Glutamatergic neuron (in vitro differentiated cells): Measurements from ENCODE around the gene NR1H3. TPM values are rescaled to one million over a fixed set of nuclear protein-coding genes. Genes with fewer than 3 reads are reported as not detected.
"Not testable (repeated sequence)": the region's sequence is repeated elsewhere in the genome, so short reads cannot be mapped to it uniquely, and the experiment has no call there.

ENCODE experiments used
- DNase-seq: peaks from one replicate; pipeline ENCODE4 v3.0.0; 2022
- H3K27ac Mint-ChIP-seq: one replicate; pipeline ENCODE4 v1.8.0; 2020; ENCODE audit warnings: mild to moderate bottlenecking, mixed read lengths, inconsistent platforms; ENCODE audit not compliant: unreplicated experiment
- H3K27me3 Mint-ChIP-seq: one replicate; pipeline ENCODE4 v1.8.0; 2020; ENCODE audit warnings: mild to moderate bottlenecking, moderate library complexity, mixed read lengths, inconsistent platforms; ENCODE audit not compliant: unreplicated experiment
- H3K36me3 Mint-ChIP-seq: one replicate; pipeline ENCODE4 v1.8.0; 2020; ENCODE audit warnings: mild to moderate bottlenecking, mixed read lengths, inconsistent platforms; ENCODE audit not compliant: unreplicated experiment
- H3K4me1 Mint-ChIP-seq: one replicate; pipeline ENCODE4 v1.8.0; 2020; ENCODE audit warnings: mild to moderate bottlenecking, low read depth, mixed read lengths, inconsistent platforms; ENCODE audit not compliant: unreplicated experiment
- H3K4me3 Mint-ChIP-seq: one replicate; pipeline ENCODE4 v1.8.0; 2020; ENCODE audit warnings: mild to moderate bottlenecking, mixed read lengths, inconsistent platforms; ENCODE audit not compliant: unreplicated experiment
- H3K9me3 Mint-ChIP-seq: one replicate; pipeline ENCODE4 v1.8.0; 2020; ENCODE audit warnings: mild to moderate bottlenecking, moderate library complexity, mixed read lengths, inconsistent platforms; ENCODE audit not compliant: unreplicated experiment
- long read RNA-seq: library from polyadenylated mRNA; unstranded; transcript quantifications from one replicate; pipeline ENCODE4 v2.0.0, GENCODE V29; 2020; ENCODE audit not compliant: unreplicated experiment
- total RNA-seq: library from RNA; stranded (reverse); fragmentation: NEBNext Ultra II Directional; extraction: Animal tissue kit (Norgen Biotek cat#: 25700); gene quantifications from one replicate; pipeline ENCODE4 v1.2.1, GENCODE V29; 2021; ENCODE audit not compliant: unreplicated experiment
- TF ChIP-seq, protein P1 (sequence below): fragments of 200-600 bp; sonication (generic); IDR thresholded peaks from one replicate; pipeline ENCODE4 v1.5.0; 2021; ENCODE audit not compliant: partially characterized antibody, unreplicated experiment

The NR1H3 gene
- total RNA-seq, result 10.5 TPM
- long read RNA-seq, partial matches to known transcripts, result 0 of 3 reads
- long read RNA-seq, other reads (novel, unspliced or antisense), result 3 of 3 reads

- TF ChIP-seq, protein P1, sequence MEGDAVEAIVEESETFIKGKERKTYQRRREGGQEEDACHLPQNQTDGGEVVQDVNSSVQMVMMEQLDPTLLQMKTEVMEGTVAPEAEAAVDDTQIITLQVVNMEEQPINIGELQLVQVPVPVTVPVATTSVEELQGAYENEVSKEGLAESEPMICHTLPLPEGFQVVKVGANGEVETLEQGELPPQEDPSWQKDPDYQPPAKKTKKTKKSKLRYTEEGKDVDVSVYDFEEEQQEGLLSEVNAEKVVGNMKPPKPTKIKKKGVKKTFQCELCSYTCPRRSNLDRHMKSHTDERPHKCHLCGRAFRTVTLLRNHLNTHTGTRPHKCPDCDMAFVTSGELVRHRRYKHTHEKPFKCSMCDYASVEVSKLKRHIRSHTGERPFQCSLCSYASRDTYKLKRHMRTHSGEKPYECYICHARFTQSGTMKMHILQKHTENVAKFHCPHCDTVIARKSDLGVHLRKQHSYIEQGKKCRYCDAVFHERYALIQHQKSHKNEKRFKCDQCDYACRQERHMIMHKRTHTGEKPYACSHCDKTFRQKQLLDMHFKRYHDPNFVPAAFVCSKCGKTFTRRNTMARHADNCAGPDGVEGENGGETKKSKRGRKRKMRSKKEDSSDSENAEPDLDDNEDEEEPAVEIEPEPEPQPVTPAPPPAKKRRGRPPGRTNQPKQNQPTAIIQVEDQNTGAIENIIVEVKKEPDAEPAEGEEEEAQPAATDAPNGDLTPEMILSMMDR, result peak; percentile 55
- Mint-ChIP-seq H3K9me3 (peaks cover 4% of the 10 kb centered on the region), H3K27ac (no peak within 1 kb of the TSS), H3K4me1 (peaks cover 13% of the 10 kb centered on the region), H3K36me3 (no peaks in the 10 kb centered on the region), H3K4me3 (peak within 1 kb of the TSS; percentile 46), H3K27me3 (peaks cover 2% of the 10 kb centered on the region)
- peak; percentile 64 for DNase-seq
Measured at GRCh38 chr11:47257517-47258316, at the start of gene NR1H3. NR1H3 (plus strand) TSS chr11:47257996; CDS start chr11:47259217, 1,221 bp downstream.

DNA sequence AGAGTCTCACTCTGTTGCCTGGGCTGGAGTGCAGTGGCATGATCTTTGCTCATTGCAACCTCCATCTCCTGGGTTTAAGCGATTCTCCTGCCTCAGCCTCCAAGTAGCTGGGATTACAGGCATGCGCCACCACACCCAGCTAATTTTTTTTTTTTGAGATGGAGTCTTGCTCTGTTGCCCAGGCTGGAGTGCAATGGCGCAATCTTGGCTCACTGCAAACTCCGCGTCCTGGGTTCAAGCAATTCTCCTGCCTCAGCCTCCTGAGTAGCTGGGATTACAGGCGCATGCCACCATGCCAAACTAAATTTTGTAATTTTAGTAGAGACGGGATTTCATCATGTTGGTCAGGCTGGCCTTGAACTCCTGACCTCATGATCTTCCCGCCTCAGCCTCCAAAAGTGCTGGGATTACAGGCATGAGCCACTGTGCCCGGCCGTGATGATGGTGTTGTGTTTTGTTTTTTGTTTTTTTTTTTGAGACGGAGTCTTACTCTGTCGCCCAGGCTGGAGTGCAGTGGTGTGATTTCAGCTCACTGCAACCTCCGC, 49.7 kb upstream of the NR1H3 start:
- not testable (repeated sequence) for H3K4me1 Mint-ChIP-seq, H3K27me3 Mint-ChIP-seq, DNase-seq, H3K4me3 Mint-ChIP-seq, H3K9me3 Mint-ChIP-seq, H3K27ac Mint-ChIP-seq, H3K36me3 Mint-ChIP-seq

DNA sequence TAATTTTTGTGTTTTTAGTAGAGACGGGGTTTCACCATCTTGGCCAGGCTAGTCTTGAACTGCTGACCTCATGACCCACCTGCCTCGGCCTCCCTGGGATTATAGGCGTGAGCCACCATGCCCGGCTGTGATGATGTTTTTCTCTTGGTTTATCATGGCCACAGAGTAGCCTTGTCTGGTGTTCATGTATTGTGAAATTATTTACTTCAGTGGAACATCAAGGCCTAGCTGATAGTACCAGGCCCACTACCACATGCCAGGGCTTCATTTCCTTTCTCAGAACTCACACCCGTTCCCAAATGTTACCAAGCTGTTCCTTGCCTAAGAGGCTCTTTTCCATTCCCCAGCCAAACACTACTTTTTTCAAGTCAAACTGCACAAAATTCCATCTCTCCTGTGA, 49.2 kb upstream of the NR1H3 start:
- Mint-ChIP-seq H3K4me3 (no peak overlapping the region), H3K36me3 (no peaks in the 10 kb centered on the region), H3K27ac (no peak overlapping the region), H3K27me3 (no peaks in the 10 kb centered on the region), H3K4me1 (no peaks in the 10 kb centered on the region), H3K9me3 (no peaks in the 10 kb centered on the region)
- DNase-seq, result no peak
- TF ChIP-seq, protein P1, result no peak

DNA sequence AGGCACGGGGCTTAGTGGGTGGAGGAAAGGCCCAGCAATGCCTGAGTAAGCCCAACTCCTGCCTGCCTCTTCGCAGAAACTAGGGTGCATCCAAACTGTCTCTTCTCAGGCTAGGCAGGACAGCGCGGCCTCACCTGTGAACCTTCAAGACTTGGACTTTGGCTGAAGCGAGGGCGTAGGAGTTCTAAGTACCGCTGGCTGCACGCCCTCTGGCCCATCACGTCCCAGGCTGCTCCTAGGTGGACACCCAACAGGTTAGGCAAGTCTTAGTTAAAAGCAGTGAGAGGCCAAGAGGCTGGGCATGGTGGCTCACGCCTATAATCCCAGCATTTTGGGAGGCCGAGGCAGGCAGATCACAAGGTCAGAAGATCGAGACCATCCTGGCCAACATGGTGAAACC, 44.9 kb upstream of the NR1H3 start:
- no peak overlapping the region for H3K4me3 Mint-ChIP-seq
- no peak overlapping the region for H3K27ac Mint-ChIP-seq
- H3K9me3 Mint-ChIP-seq, result peaks cover 7% of the 10 kb centered on the region
- no peaks in the 10 kb centered on the region for H3K36me3 Mint-ChIP-seq
- TF ChIP-seq, protein P1, result no peak
- DNase-seq, result no peak
- H3K27me3 Mint-ChIP-seq, result peaks cover 2% of the 10 kb centered on the region
- no peaks in the 10 kb centered on the region for H3K4me1 Mint-ChIP-seq

DNA sequence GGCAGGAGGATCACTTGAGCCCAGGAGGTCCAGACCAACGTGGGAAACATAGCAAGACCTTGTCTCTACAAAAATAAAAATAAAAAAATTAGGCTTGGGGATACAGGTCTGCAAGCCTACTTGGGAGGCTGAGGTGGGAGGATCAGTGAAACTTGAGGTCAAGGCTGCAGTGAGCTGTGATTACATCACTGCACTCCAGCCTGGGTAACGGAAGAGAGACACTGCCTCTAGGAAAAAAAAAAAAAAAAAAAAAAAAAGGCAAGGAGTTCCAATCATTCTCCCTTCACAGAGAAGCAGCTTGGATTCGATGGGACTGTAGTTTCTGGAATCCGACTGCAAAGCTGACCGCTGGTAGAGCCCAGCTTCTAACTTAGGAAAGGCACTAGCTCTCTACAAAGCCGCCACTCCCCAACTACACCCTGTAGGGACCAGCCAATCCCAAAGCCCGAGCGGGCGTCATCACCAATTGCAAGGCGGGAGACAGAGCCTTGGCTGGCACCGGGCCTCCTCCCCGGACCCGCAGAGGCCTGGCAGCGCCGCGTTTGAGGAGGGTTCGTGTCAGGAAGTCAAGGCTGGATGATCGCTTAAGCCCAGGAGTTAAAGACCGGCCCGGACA, 43.7 kb upstream of the NR1H3 start:
- peak; percentile 60 for DNase-seq
- Mint-ChIP-seq H3K9me3 (peaks cover 7% of the 10 kb centered on the region), H3K27ac (peak overlapping the region; percentile 94), H3K27me3 (peaks cover 2% of the 10 kb centered on the region), H3K36me3 (no peaks in the 10 kb centered on the region), H3K4me1 (peaks cover 4% of the 10 kb centered on the region), H3K4me3 (peak overlapping the region; percentile 94)
- TF ChIP-seq, protein P1, result no peak
